B cell (primary cell): ENCODE measurements around the gene MON1A. TPM values are rescaled to one million over a fixed set of nuclear protein-coding genes. Genes with fewer than 3 reads are reported as not detected.

ENCODE experiments used
- ATAC-seq: fragments of 200-7000 bp; cut with Tn5 transposase; one replicate; pipeline ENCODE4 v1.10.0; 2021; ENCODE audit warnings: low read depth, mild to moderate bottlenecking, moderate number of reproducible peaks, moderate library complexity
- CTCF ChIA-PET: fragments of 350-600 bp; sonication (Branson Sonifier 250); formaldehyde crosslinking; loops from one replicate; lab custom pipeline; 2021; ENCODE audit warnings: antibody characterized with exemption, inconsistent platforms; lab: Charles Lee
- POLR2A ChIA-PET: fragments of 350-600 bp; sonication (Branson Sonifier 250); formaldehyde crosslinking; loops from one replicate; lab custom pipeline; 2021; ENCODE audit warnings: antibody characterized with exemption; lab: Charles Lee
- DNase-seq: peaks from one replicate; pipeline ENCODE4 v3.0.0; 2013
- H2AFZ ChIP-seq: 2 replicates; pipeline ENCODE4 v1.6.1; 2012; ENCODE audit warnings: mild to moderate bottlenecking, low read depth, low read length; ENCODE audit not compliant: insufficient read depth, poor library complexity, severe bottlenecking
- H3K27ac ChIP-seq, 2 donors: 1 replicate in 1 of 2; 2 replicates in 1 of 2; pipeline ENCODE4 v1.5.1; 2012 to 2013; ENCODE audit warnings: low read length in 2 of 2, mild to moderate bottlenecking in 2 of 2, moderate library complexity in 1 of 2
- H3K27me3 ChIP-seq, 4 experiments: fragments of 200-600 bp in 1 of 4; sonication (generic) in 1 of 4; replicated peaks in 1 of 4; 1 replicate in 2 of 4; 2 replicates in 2 of 4; pipeline versions ENCODE4 v1.6.1 to v1.7.0; 2013 to 2016; ENCODE audit warnings: low read length in 3 of 4, mild to moderate bottlenecking in 2 of 4, mixed read lengths in 1 of 4, moderate library complexity in 1 of 4; ENCODE audit not compliant: insufficient read depth in 4 of 4, control insufficient read depth in 3 of 4; ENCODE audit errors: control extremely low read depth in 1 of 4
- H3K36me3 ChIP-seq, 2 experiments: replicated peaks in 1 of 2; 1 replicate in 1 of 2; 2 replicates in 1 of 2; pipeline versions ENCODE4 v1.6.1 to v1.7.1; 2013; ENCODE audit warnings: low read length in 1 of 2; ENCODE audit not compliant: insufficient read depth in 2 of 2, control insufficient read depth in 1 of 2; ENCODE audit errors: control extremely low read depth in 1 of 2, extremely low read depth in 1 of 2
- H3K4me1 ChIP-seq, 2 donors: fragments of 200-600 bp in 1 of 2; sonication (generic) in 1 of 2; 1 replicate in 1 of 2; 2 replicates in 1 of 2; pipeline versions ENCODE4 v1.5.1 to v1.6.1; 2013 to 2017; ENCODE audit warnings: low read length in 2 of 2; ENCODE audit not compliant: control insufficient read depth in 2 of 2, insufficient read depth in 2 of 2
- H3K4me2 ChIP-seq: replicated peaks from 2 replicates; pipeline ENCODE3; 2012; ENCODE audit warnings: mild to moderate bottlenecking, low read depth, low read length; ENCODE audit not compliant: poor library complexity, severe bottlenecking
- H3K4me3 ChIP-seq, 5 experiments: fragments of 200-600 bp in 1 of 5; sonication (generic) in 1 of 5; 1 replicate in 3 of 5; 2 replicates in 2 of 5; pipeline versions ENCODE4 v1.5.1 to v1.7.0; 2011 to 2016; ENCODE audit warnings: low read length in 4 of 5, mild to moderate bottlenecking in 4 of 5, low read depth in 2 of 5, control low read depth in 1 of 5, moderate library complexity in 1 of 5; ENCODE audit not compliant: insufficient read depth in 1 of 5; ENCODE audit errors: control extremely low read depth in 1 of 5, extremely low read depth in 1 of 5
- H3K79me2 ChIP-seq: fragments of 200-600 bp; sonication (generic); one replicate; pipeline ENCODE4 v1.6.0; 2016; ENCODE audit warnings: low read length; ENCODE audit not compliant: control insufficient read depth, insufficient read depth
- H3K9ac ChIP-seq: fragments of 200-600 bp; sonication (generic); 2 replicates; pipeline ENCODE4 v1.6.1; 2017; ENCODE audit warnings: mild to moderate bottlenecking, low read length, moderate library complexity
- H3K9me3 ChIP-seq, 3 donors: one replicate each; pipeline versions ENCODE4 v1.6.1 to v1.7.1; 2013; ENCODE audit warnings: low read length in 2 of 3; ENCODE audit not compliant: control insufficient read depth in 2 of 3, insufficient read depth in 1 of 3; ENCODE audit errors: control extremely low read depth in 1 of 3
- H4K20me1 ChIP-seq: 2 replicates; pipeline ENCODE4 v1.6.0; 2012; ENCODE audit warnings: mild to moderate bottlenecking, low read length; ENCODE audit not compliant: insufficient read depth, control insufficient read depth, poor library complexity, severe bottlenecking
- H3K27ac Mint-ChIP-seq: one replicate; pipeline ENCODE4 v1.8.0; 2021; ENCODE audit warnings: mixed read lengths
- H3K27me3 Mint-ChIP-seq: one replicate; pipeline ENCODE4 v1.8.0; 2021; ENCODE audit warnings: mixed read lengths
- H3K4me1 Mint-ChIP-seq: one replicate; pipeline ENCODE4 v1.8.0; 2021; ENCODE audit warnings: mixed read lengths
- H3K4me3 Mint-ChIP-seq: one replicate; pipeline ENCODE4 v1.8.0; 2021; ENCODE audit warnings: mixed read lengths
- H3K9me3 Mint-ChIP-seq: one replicate; pipeline ENCODE4 v1.8.0; 2022; ENCODE audit warnings: mixed read lengths; ENCODE audit not compliant: insufficient read depth
- CTCF ChIP-seq: fragments of 200-600 bp; IDR thresholded peaks from one replicate; pipeline ENCODE4 v1.8.0; 2022; ENCODE audit warnings: antibody characterized with exemption, mild to moderate bottlenecking
- EZH2 ChIP-seq: IDR thresholded peaks from 2 replicates; pipeline ENCODE4 v1.6.1; 2012; ENCODE audit warnings: borderline replicate concordance, low read depth, mild to moderate bottlenecking, moderate library complexity, low read length; ENCODE audit not compliant: insufficient read depth, poor library complexity, severe bottlenecking
- WGBS: methylation state at CpG from one replicate; pipeline ENCODE4 v1.1.5; 2013; ENCODE audit warnings: missing lambda C conversion rate; ENCODE audit not compliant: insufficient coverage; 5-methylcytosine and 5-hydroxymethylcytosine counted together
- intact Hi-C: fragments of 100-400 bp; cut with micrococcal nuclease; formaldehyde crosslinking; loops from one replicate; pipeline ENCODE4 v1.10.0; 2022
- polyA plus RNA-seq: library from polyadenylated mRNA; depleted of rRNA; stranded (reverse); fragments of >200 nt; gene quantifications from 2 replicates; pipeline ENCODE4 v1.2.3, GENCODE V29; 2012
- total RNA-seq, 2 donors: library from RNA; stranded (reverse); fragments of 120-200 nt in 1 of 2; gene quantifications; 1 replicate in 1 of 2; 2 replicates in 1 of 2; pipeline versions ENCODE4 v1.2.3 to v1.2.4, GENCODE V29; 2013 to 2022

MON1A gene
- total and polyA plus RNA-seq, 2 donors (not counting 1 experiment from before 2014, with no cell fraction given) = 6.6 to 8.9 TPM

GRCh38 chr3:49940667-49941249 is 11.1 kb upstream of the MON1A start:
- Histone ChIP-seq H3K79me2 (peaks cover 55% of the 10 kb centered on the region), H3K36me3 (peaks cover 0 to 3% of the 10 kb centered on the region in 2 experiments), H3K27me3 (no peaks in the 10 kb centered on the region), H3K4me3 (peak overlapping the region; percentile 81 to 98 (median 90)), H2AFZ (peak overlapping the region; percentile 72), H3K9me3 (no peaks in the 10 kb centered on the region), H3K27ac (peak overlapping the region; percentile 89 to 95), H4K20me1 (peaks cover 22% of the 10 kb centered on the region), H3K9ac (peak overlapping the region; percentile 80), H3K4me2 (peak overlapping the region; percentile 98), H3K4me1 (peaks cover 24 to 38% of the 10 kb centered on the region in 2 donors)
- 3% methylated on average over 17 of the region's 23 CpGs for WGBS
- ChIA-PET CTCF (interaction anchor here (0.7 to 2.5 kb wide), 3 partner anchors 11 to 1468 kb away, joined by 4 to 17 read pairs (median 4); partner anchors contain the start of genes AMIGO3 and MON1A), POLR2A (interaction anchor here (0.5 to 2.2 kb wide), 6 partner anchors 11 to 847 kb away, joined by 3 to 22 read pairs (median 4); partner anchors contain the start of genes MON1A and QRICH1)
- Mint-ChIP-seq H3K9me3 (no peaks in the 10 kb centered on the region), H3K27me3 (no peaks in the 10 kb centered on the region), H3K27ac (peak overlapping the region; percentile 100), H3K4me3 (peak overlapping the region; percentile 99), H3K4me1 (peaks cover 39% of the 10 kb centered on the region)
- intact Hi-C loops = loop anchor here (1.0 to 5.0 kb wide), 8 partner anchors 11 to 470 kb away; partner anchors contain the start of genes APEH, DAG1, HYAL3 and INKA1
- DNase-seq (peak; percentile 26), ATAC-seq (no peak)
- TF ChIP-seq EZH2 = no peak
- TF ChIP-seq CTCF = no peak
